T1000 (cell line): ENCODE data around the gene UPK2.
A peak's percentile ranks its signal among the peaks of the same experiment; 100 is the strongest.

Experiments
- DNase-seq: peaks from one replicate; lab custom pipeline; 2025; ENCODE audit warnings: mixed read lengths; lab: John Stamatoyannopoulos, UW

Gene UPK2

GRCh38 chr11:118917481-118918127, 38.5 kb upstream of the UPK2 start:
- DNase-seq: peak; percentile 12

GRCh38 chr11:118918128-118918685, 37.9 kb upstream of the UPK2 start:
- DNase-seq: peak; percentile 48

- DNase-seq: no peak
Measured at GRCh38 chr11:118918686-118919280, 37.3 kb upstream of the UPK2 start.

GRCh38 chr11:118921121-118921928, 34.8 kb upstream of the UPK2 start:
- DNase-seq: peak; percentile 15

GRCh38 chr11:118921929-118922744, 34.0 kb upstream of the UPK2 start:
- DNase-seq: no peak

- no peak for DNase-seq
Measured at GRCh38 chr11:118922745-118923627, 33.1 kb upstream of the UPK2 start.

- no peak for DNase-seq
Measured at GRCh38 chr11:118923721-118924587, 32.1 kb upstream of the UPK2 start.

- DNase-seq: no peak
Measured at GRCh38 chr11:118924591-118925585, 31.2 kb upstream of the UPK2 start.

- no peak for DNase-seq
Measured at GRCh38 chr11:118927554-118928100, 28.5 kb upstream of the UPK2 start.

GRCh38 chr11:118928101-118928869, 27.8 kb upstream of the UPK2 start:
- peak; percentile 68 for DNase-seq

- DNase-seq: peak; percentile 35
Measured at GRCh38 chr11:118928870-118929500, 27.1 kb upstream of the UPK2 start.

GRCh38 chr11:118929501-118930093, 26.5 kb upstream of the UPK2 start:
- peak; percentile 14 for DNase-seq

- DNase-seq: peak; percentile 17
Measured at GRCh38 chr11:118930094-118930712, 25.9 kb upstream of the UPK2 start.

GRCh38 chr11:118931571-118931970, 24.5 kb upstream of the UPK2 start:
- DNase-seq: no peak

- DNase-seq: no peak
Measured at GRCh38 chr11:118933486-118933885, 22.6 kb upstream of the UPK2 start.

GRCh38 chr11:118935376-118935775, 20.7 kb upstream of the UPK2 start:
- no peak for DNase-seq
